HG03039 (cell line): ENCODE results near the gene HTT.

Experiments
- ATAC-seq: cut with Tn5 transposase; IDR thresholded peaks from one replicate; pipeline ENCODE4 v1.9.1; 2021; ENCODE audit warnings: mild to moderate bottlenecking, moderate library complexity; ENCODE audit not compliant: unreplicated experiment

Gene HTT

DNA sequence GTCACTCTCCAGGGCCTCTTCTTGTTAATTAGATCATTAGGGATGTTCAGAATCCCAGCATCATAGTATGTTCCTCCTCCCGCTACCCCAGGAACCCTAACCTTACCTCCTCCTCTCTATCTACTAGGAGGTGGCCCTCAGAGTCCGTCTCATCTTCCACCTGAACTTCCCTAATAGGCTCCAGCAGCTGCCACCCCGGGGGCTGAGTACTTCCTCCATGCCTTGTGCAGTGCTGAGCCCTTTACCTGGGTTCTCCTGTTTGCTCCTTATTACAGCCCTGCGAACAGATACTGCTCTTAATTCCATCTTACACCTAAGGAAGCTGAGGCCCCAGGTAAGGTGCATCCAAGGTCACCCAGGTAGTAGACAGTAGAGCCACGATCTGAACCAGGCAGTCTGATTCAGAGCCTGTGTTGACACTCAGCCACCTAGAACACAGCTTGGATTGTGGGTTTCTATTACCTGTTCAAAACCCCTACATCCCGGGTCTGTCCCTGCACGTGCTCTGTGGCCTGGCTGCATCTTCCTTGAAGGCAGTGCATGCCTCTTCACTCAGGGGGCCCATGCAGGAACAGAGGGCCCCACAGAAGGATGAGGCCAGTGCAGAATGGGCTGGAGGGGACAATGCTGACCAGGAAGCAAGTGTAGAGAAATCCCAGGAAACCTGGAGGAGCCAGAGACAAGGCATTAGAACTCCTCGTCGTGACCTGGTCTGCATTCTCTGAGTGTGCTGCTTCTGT, 123.1 kb downstream of the HTT start:
- ATAC-seq: no peak

DNA sequence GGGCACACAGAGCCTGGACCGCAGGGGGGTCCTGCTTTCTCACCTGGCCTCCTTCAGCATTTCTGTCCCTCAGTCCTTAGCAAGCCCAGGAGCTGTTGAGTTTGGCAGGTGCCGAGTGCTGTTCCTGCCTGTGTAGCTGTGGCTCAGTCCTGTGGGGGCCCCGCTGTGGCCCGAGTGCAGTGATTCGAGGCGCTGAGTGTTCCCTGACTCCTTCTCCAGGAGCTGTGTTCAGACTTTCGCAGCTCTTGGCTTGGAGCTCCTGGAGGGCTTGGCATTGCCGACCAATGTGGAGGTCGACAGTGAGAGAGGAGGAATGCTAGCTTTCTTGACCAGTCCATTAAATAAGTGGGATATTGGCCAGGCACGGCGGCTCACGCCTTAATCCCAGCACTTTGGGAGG, 124.4 kb downstream of the HTT start:
- ATAC-seq: no peak

DNA sequence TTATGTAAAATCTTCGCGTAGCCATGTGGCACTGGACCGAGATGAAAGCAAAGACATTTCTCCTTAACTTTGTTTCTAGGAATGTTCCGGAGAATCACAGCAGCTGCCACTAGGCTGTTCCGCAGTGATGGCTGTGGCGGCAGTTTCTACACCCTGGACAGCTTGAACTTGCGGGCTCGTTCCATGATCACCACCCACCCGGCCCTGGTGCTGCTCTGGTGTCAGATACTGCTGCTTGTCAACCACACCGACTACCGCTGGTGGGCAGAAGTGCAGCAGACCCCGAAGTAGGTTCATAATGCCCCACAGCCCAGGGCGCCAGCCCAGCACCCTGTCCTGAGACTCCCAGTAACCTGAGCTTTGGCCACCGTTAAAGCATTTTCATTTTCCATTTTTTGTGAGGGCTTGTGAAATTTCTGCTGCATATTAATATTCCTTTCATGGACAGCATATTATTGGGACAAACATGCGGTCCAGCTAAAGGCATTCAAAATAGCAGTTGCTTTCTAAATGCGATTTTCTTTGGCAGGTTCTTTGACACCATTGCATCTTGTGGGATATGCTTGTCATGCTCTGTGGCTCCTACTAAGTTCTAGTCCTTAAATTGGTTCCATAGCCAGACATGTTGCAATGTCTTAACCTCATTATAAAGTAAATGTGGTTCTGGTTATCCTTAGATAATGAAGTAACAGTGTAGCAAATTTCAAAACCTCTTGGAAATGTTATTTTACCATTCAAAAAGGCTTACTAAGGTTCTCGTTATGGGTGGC, 125.4 kb downstream of the HTT start:
- ATAC-seq: no peak

DNA sequence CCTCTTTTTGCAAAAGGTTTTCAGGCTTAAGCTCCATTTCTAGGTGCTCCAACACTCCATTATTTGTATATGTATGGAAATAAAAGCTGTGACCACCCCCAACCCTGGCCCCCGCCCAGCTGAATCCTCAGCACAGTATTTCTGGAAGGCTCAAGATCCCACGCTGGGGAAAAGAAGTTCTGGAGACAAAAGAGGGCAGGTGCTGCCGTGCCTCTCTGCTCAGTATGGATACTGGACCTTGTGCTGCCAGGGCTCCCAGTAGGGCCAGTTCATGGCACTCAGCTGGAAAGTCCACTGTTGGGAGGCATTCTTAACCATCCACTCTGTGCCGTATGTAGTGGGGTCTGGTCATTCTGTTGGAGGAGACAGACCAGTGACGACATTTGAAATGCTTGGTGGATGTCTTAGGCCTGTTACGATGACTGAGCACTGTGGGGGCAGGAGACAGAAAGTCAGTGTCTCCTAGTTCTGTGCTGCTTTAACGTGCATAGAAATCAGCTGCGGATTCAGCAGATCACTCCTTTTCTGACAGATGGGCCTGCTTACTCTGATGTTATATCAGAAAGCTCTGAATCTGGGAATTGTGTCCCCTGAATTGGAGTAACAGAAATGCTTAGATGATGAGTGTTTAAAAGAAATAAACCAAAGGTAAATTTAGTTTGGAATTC, 126.1 kb downstream of the HTT start:
- ATAC-seq: no peak

DNA sequence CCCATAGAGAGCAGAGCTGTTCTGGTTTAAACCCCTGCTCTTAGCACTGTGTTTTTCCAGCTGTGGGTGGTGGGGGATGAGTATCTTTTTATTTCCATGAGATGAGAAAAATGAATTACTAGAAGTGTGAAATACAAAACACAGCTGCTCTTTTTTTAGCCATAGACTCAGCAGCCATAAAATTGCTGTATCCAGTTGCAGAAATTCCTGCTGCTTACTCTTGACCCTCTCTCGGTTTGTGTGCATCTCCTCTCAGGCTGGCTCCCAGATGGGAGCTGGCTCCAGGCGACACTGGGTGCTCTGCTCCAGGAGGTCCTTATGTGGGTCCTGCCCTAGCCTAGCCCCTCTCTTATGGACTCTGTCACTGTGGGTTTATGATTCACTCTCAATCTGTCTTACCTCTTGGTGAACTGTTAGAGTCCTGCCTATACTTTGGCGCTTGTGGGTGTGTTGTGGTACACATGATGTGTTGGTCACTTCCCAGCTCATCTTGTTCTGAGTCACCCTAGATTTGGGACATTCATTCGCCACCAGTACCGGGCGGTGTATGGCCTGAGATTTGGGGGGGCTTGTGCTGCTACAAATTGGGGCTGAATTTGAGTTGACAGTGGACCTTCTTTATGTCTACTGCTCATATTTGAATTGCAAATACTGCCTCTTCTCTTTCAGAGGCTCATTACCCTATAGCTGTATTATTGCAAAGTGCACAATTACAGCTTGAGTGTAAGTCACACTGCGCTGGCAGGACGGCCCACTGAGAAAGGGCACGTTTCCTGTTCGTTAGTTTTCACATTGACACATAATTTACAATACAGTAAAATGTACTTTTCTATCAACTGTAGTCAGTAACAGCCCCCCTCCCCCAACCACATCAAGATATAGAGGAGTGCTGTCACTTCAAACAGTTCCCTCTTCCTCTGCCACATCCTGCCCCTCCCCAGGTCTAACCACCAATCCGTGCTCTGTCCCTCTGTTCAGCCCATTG, 127.5 kb downstream of the HTT start:
- no peak for ATAC-seq

DNA sequence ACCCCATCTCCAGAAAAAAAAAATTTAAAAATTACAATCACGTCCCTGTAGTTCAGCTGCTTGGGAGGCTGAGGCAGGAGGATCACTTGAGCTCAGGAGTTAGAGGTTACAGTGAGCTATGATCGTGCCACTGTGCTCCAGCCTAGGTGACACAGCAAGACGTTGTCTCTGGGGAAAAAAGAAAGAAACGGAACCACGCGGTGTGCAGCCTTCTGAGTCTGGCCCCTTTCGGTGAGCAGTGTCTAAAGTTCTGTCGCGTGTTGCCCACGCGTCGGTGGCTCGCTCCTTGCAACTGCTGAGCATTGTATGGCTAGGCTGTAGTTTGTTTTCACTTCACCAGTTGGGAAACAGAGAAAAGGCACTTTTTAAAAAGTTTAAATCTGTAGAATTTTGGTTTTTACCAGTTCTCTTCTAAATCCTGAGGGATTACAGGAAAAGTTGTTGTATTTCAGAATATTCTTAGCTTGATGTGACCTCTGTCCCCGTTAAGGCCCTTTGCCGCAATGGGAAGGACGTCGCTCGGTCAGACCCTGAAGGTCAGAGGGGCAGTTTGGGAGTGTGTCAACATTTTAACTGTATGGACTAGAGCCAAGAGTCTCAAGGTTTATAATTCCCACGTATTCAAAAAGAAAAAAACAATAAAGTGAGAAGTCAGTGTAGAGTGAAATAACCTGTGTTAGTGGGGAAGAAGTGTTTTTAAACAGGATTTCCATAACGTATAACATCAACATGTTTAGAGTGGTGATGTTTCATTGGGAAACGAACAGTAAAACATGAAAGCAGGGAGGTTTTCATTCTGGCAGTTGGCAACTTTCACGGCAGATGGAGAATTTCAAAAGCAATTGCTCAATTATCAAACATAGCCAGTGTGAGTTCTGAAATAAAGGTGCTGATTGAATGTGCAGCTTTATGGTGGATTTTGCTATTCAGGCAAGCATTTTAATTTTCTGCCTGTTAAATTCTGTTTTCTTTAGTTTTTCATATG, 128.6 kb downstream of the HTT start:
- no peak for ATAC-seq

DNA sequence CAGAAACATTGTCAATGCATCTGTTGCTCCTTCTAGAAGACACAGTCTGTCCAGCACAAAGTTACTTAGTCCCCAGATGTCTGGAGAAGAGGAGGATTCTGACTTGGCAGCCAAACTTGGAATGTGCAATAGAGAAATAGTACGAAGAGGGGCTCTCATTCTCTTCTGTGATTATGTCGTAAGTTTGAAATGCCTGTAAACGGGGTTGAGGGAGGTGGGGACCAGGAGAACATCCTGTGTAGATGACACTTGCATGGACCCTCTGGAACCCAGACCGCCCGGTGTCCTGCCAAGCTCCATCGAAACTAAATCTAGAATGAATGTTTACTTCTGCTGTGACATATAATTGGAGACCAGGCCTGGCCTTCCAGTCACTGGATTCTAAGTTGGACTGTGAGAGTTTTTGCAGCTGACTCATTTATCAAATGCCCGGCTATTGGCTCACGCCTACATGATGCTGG, 129.5 kb downstream of the HTT start:
- ATAC-seq: no peak

DNA sequence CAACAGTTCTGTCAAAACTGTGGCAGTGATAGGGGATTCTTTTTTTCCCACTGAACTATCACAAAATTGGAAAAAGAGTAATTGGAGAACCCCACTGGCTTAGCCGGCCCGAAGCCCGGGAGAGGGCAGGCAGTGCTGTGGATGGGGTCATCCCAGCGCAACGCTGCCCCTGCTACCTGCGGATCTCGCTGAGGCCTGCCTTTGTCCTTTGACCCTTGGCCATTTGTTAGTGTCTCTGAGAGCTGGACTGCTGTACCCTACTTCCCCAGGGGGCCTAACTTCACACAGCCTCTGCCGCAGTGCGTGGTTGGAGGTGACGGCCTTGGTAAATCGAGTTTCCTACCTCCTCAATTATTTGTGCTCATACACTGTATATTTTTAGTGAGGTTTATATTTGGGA, 131.5 kb downstream of the HTT start:
- ATAC-seq: no peak

DNA sequence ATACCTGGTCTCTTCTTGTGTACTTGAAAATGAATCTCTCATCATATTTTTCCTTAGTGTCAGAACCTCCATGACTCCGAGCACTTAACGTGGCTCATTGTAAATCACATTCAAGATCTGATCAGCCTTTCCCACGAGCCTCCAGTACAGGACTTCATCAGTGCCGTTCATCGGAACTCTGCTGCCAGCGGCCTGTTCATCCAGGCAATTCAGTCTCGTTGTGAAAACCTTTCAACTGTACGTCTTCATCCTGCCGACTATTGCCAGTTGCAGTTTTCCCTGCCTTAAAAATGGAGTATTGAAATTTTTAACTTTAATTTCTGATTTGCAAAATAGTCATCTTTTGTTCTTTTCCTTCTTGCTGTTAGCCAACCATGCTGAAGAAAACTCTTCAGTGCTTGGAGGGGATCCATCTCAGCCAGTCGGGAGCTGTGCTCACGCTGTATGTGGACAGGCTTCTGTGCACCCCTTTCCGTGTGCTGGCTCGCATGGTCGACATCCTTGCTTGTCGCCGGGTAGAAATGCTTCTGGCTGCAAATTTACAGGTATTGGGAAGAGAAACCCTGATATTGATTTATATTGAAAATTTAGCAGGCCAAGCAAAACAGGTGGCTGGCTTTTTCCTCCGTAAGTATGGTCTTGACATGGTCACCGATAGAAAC, 132.1 kb downstream of the HTT start:
- ATAC-seq: no peak

DNA sequence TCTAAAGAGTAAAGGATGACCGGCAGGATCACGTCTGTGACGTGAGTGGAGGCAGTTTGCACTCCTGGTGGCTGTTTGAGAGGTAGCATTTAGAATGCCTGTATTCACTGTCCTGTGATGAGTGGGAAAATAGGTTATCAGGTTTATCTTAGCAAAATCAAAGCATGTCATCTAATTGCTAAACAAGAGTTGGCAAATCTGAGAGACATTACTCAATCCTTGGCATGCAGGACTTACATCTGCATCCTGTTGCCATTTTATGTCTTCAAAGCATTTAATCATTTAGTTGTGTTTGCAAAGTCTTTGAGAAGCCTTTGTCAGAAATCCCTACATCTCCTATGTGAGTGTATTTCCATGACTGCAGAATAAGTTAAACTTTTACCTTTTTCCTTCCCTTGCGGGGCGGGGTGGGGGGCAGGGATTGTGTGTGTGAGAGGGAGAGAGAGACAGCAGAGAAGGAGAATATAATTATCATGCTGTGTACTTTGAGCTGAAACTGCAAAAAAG, 133.1 kb downstream of the HTT start:
- no peak for ATAC-seq

DNA sequence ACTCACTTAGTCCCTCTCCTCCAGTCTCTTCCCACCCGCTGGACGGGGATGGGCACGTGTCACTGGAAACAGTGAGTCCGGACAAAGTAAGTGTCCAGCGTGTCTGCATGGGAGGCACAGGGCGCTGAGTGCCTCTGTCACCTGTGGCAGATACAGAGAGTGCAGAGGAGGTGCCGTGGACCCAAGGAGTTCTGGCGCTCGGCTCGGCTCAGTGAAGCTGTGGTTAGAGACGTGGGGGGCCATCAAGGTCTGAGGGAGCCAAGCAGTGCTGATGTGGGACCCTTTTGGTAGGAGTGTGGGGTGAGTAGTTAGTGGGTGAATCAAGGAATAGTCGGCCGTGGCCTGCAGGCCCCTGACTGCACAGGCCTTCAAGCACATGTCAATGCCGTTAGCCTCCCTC, 134.3 kb downstream of the HTT start:
- no peak for ATAC-seq

DNA sequence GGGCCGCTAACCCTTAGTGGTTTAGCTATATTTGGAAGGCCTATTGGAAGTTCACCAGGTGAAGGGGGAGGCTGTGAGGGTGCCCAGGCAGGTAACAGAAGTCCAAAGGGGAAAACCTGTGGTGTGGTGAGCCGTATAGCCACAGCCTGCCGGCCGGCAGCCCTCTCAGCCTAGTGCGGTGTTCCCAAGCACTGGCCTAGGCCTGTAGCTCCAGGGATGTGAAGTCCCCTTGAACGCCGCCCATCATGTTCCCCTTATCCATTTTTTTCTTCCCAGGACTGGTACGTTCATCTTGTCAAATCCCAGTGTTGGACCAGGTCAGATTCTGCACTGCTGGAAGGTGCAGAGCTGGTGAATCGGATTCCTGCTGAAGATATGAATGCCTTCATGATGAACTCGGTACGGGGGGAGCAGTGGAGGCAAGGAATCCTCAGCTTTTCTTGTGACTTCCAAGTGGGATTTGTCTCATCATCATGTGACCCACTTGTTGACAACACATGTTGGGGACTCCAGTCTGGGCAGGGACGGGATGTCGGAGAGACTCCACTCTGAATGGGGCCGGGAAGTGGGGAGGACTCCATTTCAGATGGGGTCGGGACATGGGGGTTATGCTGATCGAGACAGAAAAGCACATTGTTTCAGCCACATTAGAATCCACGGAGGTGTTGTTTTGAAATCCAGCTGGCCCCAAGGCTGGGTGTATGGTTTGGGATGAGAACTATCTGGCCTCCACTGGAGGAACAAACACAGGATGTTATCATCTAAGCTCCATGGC, 135.3 kb downstream of the HTT start:
- no peak for ATAC-seq

DNA sequence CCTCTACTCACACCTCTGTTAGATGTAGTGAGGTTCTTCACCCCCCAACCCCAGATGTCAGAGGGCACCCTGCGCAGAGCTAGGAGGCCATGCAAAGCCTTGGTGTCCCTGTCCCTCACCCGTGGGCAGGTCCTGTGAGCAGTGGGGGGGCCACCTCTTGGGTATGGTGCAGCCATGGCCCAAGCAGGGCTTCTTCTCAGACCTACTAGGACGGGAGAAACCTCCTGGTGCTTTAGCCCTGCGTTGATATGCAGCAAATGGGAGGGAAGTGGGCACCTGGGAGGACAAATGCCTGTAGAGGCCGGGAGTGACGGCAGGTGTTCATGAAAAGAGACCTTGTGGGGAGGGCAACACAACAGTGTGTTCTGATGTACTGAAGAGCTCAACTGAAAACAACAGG, 136.0 kb downstream of the HTT start:
- ATAC-seq: no peak

DNA sequence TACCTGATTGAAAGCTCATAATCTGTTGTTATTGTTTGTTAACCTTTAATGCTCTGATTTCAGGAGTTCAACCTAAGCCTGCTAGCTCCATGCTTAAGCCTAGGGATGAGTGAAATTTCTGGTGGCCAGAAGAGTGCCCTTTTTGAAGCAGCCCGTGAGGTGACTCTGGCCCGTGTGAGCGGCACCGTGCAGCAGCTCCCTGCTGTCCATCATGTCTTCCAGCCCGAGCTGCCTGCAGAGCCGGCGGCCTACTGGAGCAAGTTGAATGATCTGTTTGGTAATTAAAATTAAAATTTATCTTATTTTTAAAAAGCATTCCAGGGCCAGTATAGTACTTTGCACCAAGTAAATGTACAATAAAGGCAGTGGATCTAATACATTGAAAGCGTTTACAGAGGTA, 137.4 kb downstream of the HTT start:
- ATAC-seq: no peak

DNA sequence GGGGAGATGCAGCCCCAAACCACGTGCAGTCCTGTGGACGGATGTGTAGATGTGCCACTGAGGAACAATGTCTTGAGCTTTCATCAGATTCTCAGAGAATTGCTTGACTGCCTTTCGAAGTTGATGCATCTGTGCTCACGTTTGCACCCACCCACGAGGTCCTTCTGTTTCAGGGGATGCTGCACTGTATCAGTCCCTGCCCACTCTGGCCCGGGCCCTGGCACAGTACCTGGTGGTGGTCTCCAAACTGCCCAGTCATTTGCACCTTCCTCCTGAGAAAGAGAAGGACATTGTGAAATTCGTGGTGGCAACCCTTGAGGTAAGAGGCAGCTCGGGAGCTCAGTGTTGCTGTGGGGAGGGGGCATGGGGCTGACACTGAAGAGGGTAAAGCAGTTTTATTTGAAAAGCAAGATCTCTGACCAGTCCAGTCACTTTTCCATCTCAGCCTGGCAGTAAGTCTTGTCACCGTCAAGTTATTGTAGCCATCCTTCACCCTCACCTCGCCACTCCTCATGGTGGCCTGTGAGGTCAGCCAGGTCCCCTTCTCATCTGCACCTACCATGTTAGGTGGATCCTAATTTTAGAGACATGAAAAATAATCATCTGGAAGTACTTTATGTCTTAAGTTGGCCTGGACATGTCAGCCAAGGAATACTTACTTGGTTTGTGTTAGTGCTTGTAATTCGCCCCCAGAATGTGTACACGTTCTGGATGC, 138.1 kb downstream of the HTT start:
- no peak for ATAC-seq

DNA sequence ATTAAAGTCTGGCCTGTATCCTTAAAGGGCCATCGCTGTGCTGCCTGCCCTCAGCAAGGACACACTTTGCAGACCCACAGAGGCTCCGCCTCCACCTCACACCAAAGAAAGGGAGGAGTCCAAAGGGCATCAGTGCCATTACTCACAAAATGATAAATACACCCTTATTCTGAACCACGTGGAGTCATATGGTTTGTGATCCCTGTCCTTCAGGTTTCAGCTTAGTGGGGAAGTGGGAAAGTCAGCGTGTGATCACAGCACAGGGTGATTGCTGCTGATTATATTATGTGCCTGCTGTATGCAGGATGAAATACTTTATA, 138.6 kb downstream of the HTT start:
- ATAC-seq: no peak

DNA sequence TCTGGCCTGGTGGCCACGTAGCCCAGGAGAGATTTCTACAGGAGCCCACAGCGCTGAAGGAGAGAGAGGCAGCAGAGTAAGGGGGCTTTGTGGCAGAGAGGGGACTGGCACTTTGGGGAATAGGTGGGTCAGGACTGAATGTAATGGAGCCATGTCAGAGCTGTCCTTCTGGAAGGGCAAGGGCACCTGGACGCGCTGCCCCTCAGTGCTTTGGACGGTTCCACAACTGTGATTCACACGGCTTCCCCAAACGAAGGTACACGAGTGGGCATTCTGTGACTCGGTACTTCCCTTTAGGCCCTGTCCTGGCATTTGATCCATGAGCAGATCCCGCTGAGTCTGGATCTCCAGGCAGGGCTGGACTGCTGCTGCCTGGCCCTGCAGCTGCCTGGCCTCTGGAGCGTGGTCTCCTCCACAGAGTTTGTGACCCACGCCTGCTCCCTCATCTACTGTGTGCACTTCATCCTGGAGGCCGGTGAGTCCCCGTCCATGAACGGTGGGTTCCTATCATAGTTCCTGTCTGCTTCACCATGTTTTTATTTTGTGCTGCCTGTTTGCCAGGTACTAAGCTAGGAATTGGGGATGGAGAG, 139.3 kb downstream of the HTT start:
- ATAC-seq: no peak
